Measurements from ENCODE around the gene RPS3.
A peak's percentile ranks its signal among the peaks of the same experiment; 100 is the strongest.

DNA sequence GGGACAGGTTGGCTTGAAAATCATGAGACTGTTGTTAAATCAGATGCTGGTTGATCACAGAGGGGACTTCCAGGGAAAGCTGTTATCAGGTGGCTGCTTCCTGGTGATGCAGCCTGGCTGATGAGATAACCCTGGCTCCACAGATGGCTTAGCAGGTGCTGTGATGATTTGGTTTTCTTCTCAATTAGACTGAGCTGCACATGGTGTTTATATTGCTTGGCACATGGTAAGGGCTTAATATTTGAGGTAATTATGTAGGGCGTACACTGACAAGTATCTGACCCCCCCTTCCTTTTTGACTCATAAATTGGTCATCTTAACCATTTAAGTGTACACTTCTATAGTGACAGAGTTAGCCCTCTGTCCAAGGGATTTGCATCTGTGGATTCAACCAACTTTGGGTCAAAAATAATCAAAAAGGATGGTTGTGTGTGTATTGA is 7.0 kb downstream of the RPS3 start:
- TF ChIP-seq POLR2A (IDR thresholded peaks at IDR 0.05; ENCODE audit: borderline replicate concordance, extremely low read depth, insufficient read depth, insufficient read length), result no peak
- TF ChIP-seq, protein P1, sequence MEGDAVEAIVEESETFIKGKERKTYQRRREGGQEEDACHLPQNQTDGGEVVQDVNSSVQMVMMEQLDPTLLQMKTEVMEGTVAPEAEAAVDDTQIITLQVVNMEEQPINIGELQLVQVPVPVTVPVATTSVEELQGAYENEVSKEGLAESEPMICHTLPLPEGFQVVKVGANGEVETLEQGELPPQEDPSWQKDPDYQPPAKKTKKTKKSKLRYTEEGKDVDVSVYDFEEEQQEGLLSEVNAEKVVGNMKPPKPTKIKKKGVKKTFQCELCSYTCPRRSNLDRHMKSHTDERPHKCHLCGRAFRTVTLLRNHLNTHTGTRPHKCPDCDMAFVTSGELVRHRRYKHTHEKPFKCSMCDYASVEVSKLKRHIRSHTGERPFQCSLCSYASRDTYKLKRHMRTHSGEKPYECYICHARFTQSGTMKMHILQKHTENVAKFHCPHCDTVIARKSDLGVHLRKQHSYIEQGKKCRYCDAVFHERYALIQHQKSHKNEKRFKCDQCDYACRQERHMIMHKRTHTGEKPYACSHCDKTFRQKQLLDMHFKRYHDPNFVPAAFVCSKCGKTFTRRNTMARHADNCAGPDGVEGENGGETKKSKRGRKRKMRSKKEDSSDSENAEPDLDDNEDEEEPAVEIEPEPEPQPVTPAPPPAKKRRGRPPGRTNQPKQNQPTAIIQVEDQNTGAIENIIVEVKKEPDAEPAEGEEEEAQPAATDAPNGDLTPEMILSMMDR (IDR thresholded peaks at IDR 0.05 in 2 of 3, conservative IDR thresholded peaks at IDR 0.05 in 1 of 3; ENCODE audit: borderline replicate concordance in 1 of 3, insufficient read depth in 1 of 3, low read depth in 2 of 3, low read length in 2 of 3), result no peak
- peak; percentile 52 for TF ChIP-seq POLR2AphosphoS5 (IDR thresholded peaks at IDR 0.05; ENCODE audit: low read depth, low read length)
- no peak for TF ChIP-seq RAD21 (IDR thresholded peaks at IDR 0.05; ENCODE audit: low read depth)
- no peak for TF ChIP-seq JUND (IDR thresholded peaks at IDR 0.05)
- no peak for TF ChIP-seq MAX (IDR thresholded peaks at IDR 0.05)
- TF ChIP-seq CBX3 (IDR thresholded peaks at IDR 0.05; ENCODE audit: low read depth), result no peak
- TF ChIP-seq SIN3A (IDR thresholded peaks at IDR 0.05; ENCODE audit: low read depth), result no peak
